ENCODE measurements around the gene TAF9. TPM values are rescaled to one million over a fixed set of nuclear protein-coding genes. Genes with fewer than 3 reads are reported as not detected.
"Not testable (repeated sequence)": the region's sequence is repeated elsewhere in the genome, so short reads cannot be mapped to it uniquely, and the experiment has no call there.

The TAF9 gene
- polyA plus RNA-seq, 1 donor = 73.3 TPM

GRCh38 chr5:69374911-69375446 is 5.7 kb upstream of the TAF9 start:
- no peak for DNase-seq
- WGBS (ENCODE audit: insufficient coverage, low lambda C conversion rate) = 92% methylated on average over 2 of the region's 4 CpGs
- Histone ChIP-seq H3K4me3 (ENCODE audit: low read length) (no peak overlapping the region), H3K27ac (ENCODE audit: low read length) (no peak overlapping the region), H3K36me3 (ENCODE audit: control insufficient read depth, insufficient read depth, low read length) (peaks cover 10% of the 10 kb centered on the region), H3K4me1 (ENCODE audit: control insufficient read depth, insufficient read depth, low read length) (peaks cover 3% of the 10 kb centered on the region), H3K9me3 (ENCODE audit: control insufficient read depth, low read depth, low read length) (no peaks in the 10 kb centered on the region), H3K27me3 (ENCODE audit: control insufficient read depth, insufficient read depth, low read length) (no peaks in the 10 kb centered on the region)

- Histone ChIP-seq H3K9me3 (ENCODE audit: control insufficient read depth, low read depth, low read length) (no peaks in the 10 kb centered on the region), H3K27ac (ENCODE audit: low read length) (no peak overlapping the region), H3K27me3 (ENCODE audit: control insufficient read depth, insufficient read depth, low read length) (no peaks in the 10 kb centered on the region), H3K4me3 (ENCODE audit: low read length) (no peak overlapping the region), H3K36me3 (ENCODE audit: control insufficient read depth, insufficient read depth, low read length) (peaks cover 7% of the 10 kb centered on the region), H3K4me1 (ENCODE audit: control insufficient read depth, insufficient read depth, low read length) (peaks cover 11% of the 10 kb centered on the region)
- WGBS (ENCODE audit: insufficient coverage, low lambda C conversion rate) = no CpG with 5 or more reads among the region's 5 CpGs
- no peak for DNase-seq
These were observed 3.1 kb upstream of the TAF9 start for GRCh38 chr5:69372394-69372793.

GRCh38 chr5:69370335-69370734 is 1.0 kb upstream of the TAF9 start:
- Histone ChIP-seq H3K36me3 (ENCODE audit: control insufficient read depth, insufficient read depth, low read length) (peaks cover 21% of the 10 kb centered on the region), H3K4me3 (ENCODE audit: low read length) (peak overlapping the region; percentile 89), H3K4me1 (ENCODE audit: control insufficient read depth, insufficient read depth, low read length) (peaks cover 11% of the 10 kb centered on the region)
- H3K9me3 ChIP-seq (ENCODE audit: control insufficient read depth, low read depth, low read length); DNase-seq; H3K27me3 ChIP-seq (ENCODE audit: control insufficient read depth, insufficient read depth, low read length); H3K27ac ChIP-seq (ENCODE audit: low read length): not testable (repeated sequence)
- no CpG with 5 or more reads among the region's 16 CpGs for WGBS (ENCODE audit: insufficient coverage, low lambda C conversion rate)

GRCh38 chr5:69368458-69369339 is 621 bp downstream of the TAF9 start:
- H3K4me1 ChIP-seq (ENCODE audit: control insufficient read depth, insufficient read depth, low read length) = peaks cover 11% of the 10 kb centered on the region
- 0% methylated on average over 4 of the region's 39 CpGs for WGBS (ENCODE audit: insufficient coverage, low lambda C conversion rate)
- peaks cover 24% of the 10 kb centered on the region for H3K36me3 ChIP-seq (ENCODE audit: control insufficient read depth, insufficient read depth, low read length)
- DNase-seq = no peak
- H3K4me3 ChIP-seq (ENCODE audit: low read length) = peak overlapping the region; percentile 89
- peak overlapping the region; percentile 95 for H3K27ac ChIP-seq (ENCODE audit: low read length)
- no peaks in the 10 kb centered on the region for H3K27me3 ChIP-seq (ENCODE audit: control insufficient read depth, insufficient read depth, low read length)
- no peaks in the 10 kb centered on the region for H3K9me3 ChIP-seq (ENCODE audit: control insufficient read depth, low read depth, low read length)

GRCh38 chr5:69367697-69368279 is 1.5 kb downstream of the TAF9 start:
- peaks cover 11% of the 10 kb centered on the region for H3K4me1 ChIP-seq (ENCODE audit: control insufficient read depth, insufficient read depth, low read length)
- H3K9me3 ChIP-seq (ENCODE audit: control insufficient read depth, low read depth, low read length) = no peaks in the 10 kb centered on the region
- H3K27me3 ChIP-seq (ENCODE audit: control insufficient read depth, insufficient read depth, low read length) = no peaks in the 10 kb centered on the region
- peak overlapping the region; percentile 89 for H3K4me3 ChIP-seq (ENCODE audit: low read length)
- no peak overlapping the region for H3K27ac ChIP-seq (ENCODE audit: low read length)
- DNase-seq = no peak
- 84% methylated on average over 9 of the region's 11 CpGs for WGBS (ENCODE audit: insufficient coverage, low lambda C conversion rate)
- peaks cover 25% of the 10 kb centered on the region for H3K36me3 ChIP-seq (ENCODE audit: control insufficient read depth, insufficient read depth, low read length)

- WGBS (ENCODE audit: insufficient coverage, low lambda C conversion rate) = no CpG with 5 or more reads among the region's 3 CpGs
- peaks cover 9% of the 10 kb centered on the region for H3K4me1 ChIP-seq (ENCODE audit: control insufficient read depth, insufficient read depth, low read length)
- H3K36me3 ChIP-seq (ENCODE audit: control insufficient read depth, insufficient read depth, low read length) = peaks cover 29% of the 10 kb centered on the region
- no peaks in the 10 kb centered on the region for H3K27me3 ChIP-seq (ENCODE audit: control insufficient read depth, insufficient read depth, low read length)
- H3K27ac ChIP-seq (ENCODE audit: low read length) = no peak overlapping the region
- no peaks in the 10 kb centered on the region for H3K9me3 ChIP-seq (ENCODE audit: control insufficient read depth, low read depth, low read length)
- no peak for DNase-seq
- H3K4me3 ChIP-seq (ENCODE audit: low read length) = no peak overlapping the region
These were observed 4.5 kb downstream of the TAF9 start for GRCh38 chr5:69364850-69365249.

- Histone ChIP-seq H3K4me3 (ENCODE audit: low read length) (no peak overlapping the region), H3K4me1 (ENCODE audit: control insufficient read depth, insufficient read depth, low read length) (peaks cover 12% of the 10 kb centered on the region), H3K27me3 (ENCODE audit: control insufficient read depth, insufficient read depth, low read length) (no peaks in the 10 kb centered on the region), H3K9me3 (ENCODE audit: control insufficient read depth, low read depth, low read length) (no peaks in the 10 kb centered on the region), H3K27ac (ENCODE audit: low read length) (no peak overlapping the region), H3K36me3 (ENCODE audit: control insufficient read depth, insufficient read depth, low read length) (peaks cover 29% of the 10 kb centered on the region)
- 88% methylated on average over 1 of the region's 3 CpGs for WGBS (ENCODE audit: insufficient coverage, low lambda C conversion rate)
- DNase-seq = peak; percentile 5 to 26
These were observed 4.9 kb downstream of the TAF9 start for GRCh38 chr5:69364414-69364813.

GRCh38 chr5:69360442-69360841 is 8.9 kb downstream of the TAF9 start:
- Histone ChIP-seq H3K9me3 (ENCODE audit: control insufficient read depth, low read depth, low read length) (no peaks in the 10 kb centered on the region), H3K27ac (ENCODE audit: low read length) (no peak overlapping the region), H3K27me3 (ENCODE audit: control insufficient read depth, insufficient read depth, low read length) (no peaks in the 10 kb centered on the region), H3K4me1 (ENCODE audit: control insufficient read depth, insufficient read depth, low read length) (peaks cover 5% of the 10 kb centered on the region), H3K4me3 (ENCODE audit: low read length) (no peak overlapping the region), H3K36me3 (ENCODE audit: control insufficient read depth, insufficient read depth, low read length) (peaks cover 19% of the 10 kb centered on the region)
- WGBS (ENCODE audit: insufficient coverage, low lambda C conversion rate) = no CpG with 5 or more reads among the region's 1 CpG
- no peak for DNase-seq

- H3K4me3 ChIP-seq (ENCODE audit: low read length) = no peak overlapping the region
- H3K36me3 ChIP-seq (ENCODE audit: control insufficient read depth, insufficient read depth, low read length) = peaks cover 18% of the 10 kb centered on the region
- no peak overlapping the region for H3K27ac ChIP-seq (ENCODE audit: low read length)
- H3K9me3 ChIP-seq (ENCODE audit: control insufficient read depth, low read depth, low read length) = no peaks in the 10 kb centered on the region
- peaks cover 5% of the 10 kb centered on the region for H3K4me1 ChIP-seq (ENCODE audit: control insufficient read depth, insufficient read depth, low read length)
- 80% methylated on average over 1 of the region's 3 CpGs for WGBS (ENCODE audit: insufficient coverage, low lambda C conversion rate)
- DNase-seq = peak in 1 of 2 donors; percentile 14
- H3K27me3 ChIP-seq (ENCODE audit: control insufficient read depth, insufficient read depth, low read length) = no peaks in the 10 kb centered on the region
These were observed 9.6 kb downstream of the TAF9 start for GRCh38 chr5:69359699-69360098.

GRCh38 chr5:69350664-69351063 is 18.7 kb downstream of the TAF9 start:
- no peaks in the 10 kb centered on the region for H3K9me3 ChIP-seq (ENCODE audit: control insufficient read depth, low read depth, low read length)
- no peak overlapping the region for H3K4me3 ChIP-seq (ENCODE audit: low read length)
- no peak overlapping the region for H3K27ac ChIP-seq (ENCODE audit: low read length)
- no peaks in the 10 kb centered on the region for H3K27me3 ChIP-seq (ENCODE audit: control insufficient read depth, insufficient read depth, low read length)
- H3K36me3 ChIP-seq (ENCODE audit: control insufficient read depth, insufficient read depth, low read length) = peaks cover 33% of the 10 kb centered on the region
- no peaks in the 10 kb centered on the region for H3K4me1 ChIP-seq (ENCODE audit: control insufficient read depth, insufficient read depth, low read length)
- DNase-seq = no peak

Data from large intestine (tissue), 3 donors.